ENCODE measurements around the gene ATOSA.

The ATOSA gene

GRCh38 chr15:52697051-52697450 is 17.9 kb upstream of the ATOSA start:
- ATAC-seq (ENCODE audit: insufficient read depth, low read depth) (no peak), DNase-seq (no peak)
- Histone ChIP-seq H3K79me2 (ENCODE audit: insufficient read depth, low read length) (no peaks in the 10 kb centered on the region), H3K9me3 (ENCODE audit: insufficient read depth, low read length, severe bottlenecking) (no peaks in the 10 kb centered on the region), H3K36me3 (ENCODE audit: insufficient read depth, low read length) (no peaks in the 10 kb centered on the region), H3K9ac (ENCODE audit: low read depth, low read length) (no peak overlapping the region), H3K27me3 (ENCODE audit: insufficient read depth, low read length, poor library complexity) (peaks cover 4% of the 10 kb centered on the region), H2AFZ (ENCODE audit: low read depth, low read length) (no peak overlapping the region), H3K4me2 (ENCODE audit: insufficient read depth, low read length) (no peak overlapping the region), H4K20me1 (ENCODE audit: insufficient read depth, low read length) (no peaks in the 10 kb centered on the region), H3K27ac (ENCODE audit: low read length) (no peak overlapping the region), H3K4me1 (ENCODE audit: insufficient read depth, low read length) (no peaks in the 10 kb centered on the region), H3K4me3 (ENCODE audit: low read depth in 1 of 2, low read length in 2 of 2) (no peak overlapping the region)
- TF ChIP-seq CTCF (IDR thresholded peaks at IDR 0.05; ENCODE audit: borderline replicate concordance, extremely low read depth, low read length, poor library complexity, severe bottlenecking) (no peak), EZH2 (IDR thresholded peaks at IDR 0.05; ENCODE audit: borderline replicate concordance, low read depth, low read length, severe bottlenecking) (no peak)

GRCh38 chr15:52695154-52695553 is 16.0 kb upstream of the ATOSA start:
- ATAC-seq (ENCODE audit: insufficient read depth, low read depth), result no peak

GRCh38 chr15:52689562-52689961 is 10.4 kb upstream of the ATOSA start:
- Histone ChIP-seq H4K20me1 (ENCODE audit: insufficient read depth, low read length) (no peaks in the 10 kb centered on the region), H3K79me2 (ENCODE audit: insufficient read depth, low read length) (no peaks in the 10 kb centered on the region), H3K36me3 (ENCODE audit: insufficient read depth, low read length) (no peaks in the 10 kb centered on the region), H3K4me2 (ENCODE audit: insufficient read depth, low read length) (no peak overlapping the region), H2AFZ (ENCODE audit: low read depth, low read length) (no peak overlapping the region), H3K9me3 (ENCODE audit: insufficient read depth, low read length, severe bottlenecking) (no peaks in the 10 kb centered on the region), H3K27me3 (ENCODE audit: insufficient read depth, low read length, poor library complexity) (no peaks in the 10 kb centered on the region), H3K27ac (ENCODE audit: low read length) (no peak overlapping the region), H3K4me1 (ENCODE audit: insufficient read depth, low read length) (no peaks in the 10 kb centered on the region), H3K4me3 (ENCODE audit: low read depth in 1 of 2, low read length in 2 of 2) (no peak overlapping the region), H3K9ac (ENCODE audit: low read depth, low read length) (no peak overlapping the region)
- ATAC-seq (ENCODE audit: insufficient read depth, low read depth), result no peak
- no peak for TF ChIP-seq CTCF (IDR thresholded peaks at IDR 0.05; ENCODE audit: borderline replicate concordance, extremely low read depth, low read length, poor library complexity, severe bottlenecking)
- TF ChIP-seq EZH2 (IDR thresholded peaks at IDR 0.05; ENCODE audit: borderline replicate concordance, low read depth, low read length, severe bottlenecking), result no peak
- DNase-seq, result no peak

More at GRCh38 chr15:52695154-52695553, 16.0 kb upstream of the ATOSA start:
- Histone ChIP-seq H3K27ac (ENCODE audit: low read length) (no peak overlapping the region), H3K27me3 (ENCODE audit: insufficient read depth, low read length, poor library complexity) (peaks cover 4% of the 10 kb centered on the region), H3K4me2 (ENCODE audit: insufficient read depth, low read length) (no peak overlapping the region), H3K9me3 (ENCODE audit: insufficient read depth, low read length, severe bottlenecking) (no peaks in the 10 kb centered on the region), H3K9ac (ENCODE audit: low read depth, low read length) (no peak overlapping the region), H3K36me3 (ENCODE audit: insufficient read depth, low read length) (no peaks in the 10 kb centered on the region), H3K79me2 (ENCODE audit: insufficient read depth, low read length) (no peaks in the 10 kb centered on the region), H2AFZ (ENCODE audit: low read depth, low read length) (no peak overlapping the region), H3K4me1 (ENCODE audit: insufficient read depth, low read length) (no peaks in the 10 kb centered on the region), H4K20me1 (ENCODE audit: insufficient read depth, low read length) (no peaks in the 10 kb centered on the region), H3K4me3 (ENCODE audit: low read depth in 1 of 2, low read length in 2 of 2) (no peak overlapping the region)
- no peak for DNase-seq
- TF ChIP-seq CTCF (IDR thresholded peaks at IDR 0.05; ENCODE audit: borderline replicate concordance, extremely low read depth, low read length, poor library complexity, severe bottlenecking), result no peak

- no peak for ATAC-seq (ENCODE audit: insufficient read depth, low read depth)
- no peak overlapping the region for H3K27ac ChIP-seq (ENCODE audit: low read length)
- peak overlapping the region; percentile 39; the same call in 1 of the 2 replicates for H2AFZ ChIP-seq (ENCODE audit: low read depth, low read length)
Measured at GRCh38 chr15:52683580-52683979, 4.4 kb upstream of the ATOSA start.

More at GRCh38 chr15:52683580-52683979, 4.4 kb upstream of the ATOSA start:
- no peaks in the 10 kb centered on the region; the same call in 1 of the 2 replicates for H3K79me2 ChIP-seq (ENCODE audit: insufficient read depth, low read length)
- H3K36me3 ChIP-seq (ENCODE audit: insufficient read depth, low read length), result peaks cover 2% of the 10 kb centered on the region; the same call in 1 of the 2 replicates
- H3K27me3 ChIP-seq (ENCODE audit: insufficient read depth, low read length, poor library complexity), result peaks cover 7% of the 10 kb centered on the region
- DNase-seq, result no peak
- no peak overlapping the region for H3K9ac ChIP-seq (ENCODE audit: low read depth, low read length)
- H3K4me1 ChIP-seq (ENCODE audit: insufficient read depth, low read length), result peaks cover 5% of the 10 kb centered on the region
- no peaks in the 10 kb centered on the region for H3K9me3 ChIP-seq (ENCODE audit: insufficient read depth, low read length, severe bottlenecking)
- H3K4me2 ChIP-seq (ENCODE audit: insufficient read depth, low read length), result peak overlapping the region; percentile 34; the same call in 1 of the 2 replicates
- TF ChIP-seq CTCF (IDR thresholded peaks at IDR 0.05; ENCODE audit: borderline replicate concordance, extremely low read depth, low read length, poor library complexity, severe bottlenecking), result no peak
- no peak for TF ChIP-seq EZH2 (IDR thresholded peaks at IDR 0.05; ENCODE audit: borderline replicate concordance, low read depth, low read length, severe bottlenecking)
- H3K4me3 ChIP-seq (ENCODE audit: low read depth in 1 of 2, low read length in 2 of 2), result no peak overlapping the region; a peak in 1 of 4 replicates
- no peaks in the 10 kb centered on the region for H4K20me1 ChIP-seq (ENCODE audit: insufficient read depth, low read length)

Data from DND-41 (cell line).